H1 (cell line): ENCODE data around the gene PRPF31. TPM values are rescaled to one million over a fixed set of nuclear protein-coding genes. Genes with fewer than 3 reads are reported as not detected.

Source experiments
- CTCF ChIA-PET: fragments of 300-600 bp; sonication (Branson Sonifier 250); formaldehyde crosslinking; loops from one replicate; lab custom pipeline; 2021; ENCODE audit not compliant: partially characterized antibody; lab: Charles Lee
- POLR2A ChIA-PET: fragments of 300-600 bp; sonication (Branson Sonifier 250); formaldehyde crosslinking; loops from one replicate; lab custom pipeline; 2021; ENCODE audit warnings: inconsistent platforms; ENCODE audit not compliant: partially characterized antibody; lab: Charles Lee
- DNase-seq, 2 experiments: peaks; one replicate each; pipeline versions ENCODE4 v3.0.0 to v3.0.0-alpha.2; 2010 to 2022; ENCODE audit warnings: low spot score in 2 of 2, low read depth in 1 of 2, mixed read lengths in 1 of 2
- FAIRE-seq: peaks from 2 replicates; lab custom pipeline; 2011; peaks lifted over from hg19 to GRCh38; lab: Jason Lieb, UNC
- H2AFZ ChIP-seq: 2 replicates; pipeline ENCODE4 v1.8.1; 2012; ENCODE audit warnings: low read length, inconsistent platforms
- H2AK5ac ChIP-seq: 2 replicates; pipeline ENCODE4 v1.6.1; 2013; ENCODE audit warnings: low read depth, low read length
- H2BK120ac ChIP-seq: replicated peaks from 2 replicates; pipeline ENCODE3; 2013; ENCODE audit warnings: low read depth, low read length, inconsistent platforms
- H2BK12ac ChIP-seq: 2 replicates; pipeline ENCODE4 v1.6.1; 2013; ENCODE audit warnings: low read depth, low read length
- H2BK15ac ChIP-seq: 2 replicates; pipeline ENCODE4 v1.6.1; 2013; ENCODE audit warnings: low read length
- H2BK20ac ChIP-seq: 2 replicates; pipeline ENCODE4 v1.6.1; 2013; ENCODE audit warnings: low read length
- H2BK5ac ChIP-seq: 2 replicates; pipeline ENCODE4 v1.6.1; 2013; ENCODE audit warnings: low read depth, low read length
- H3K14ac ChIP-seq: 2 replicates; pipeline ENCODE4 v1.6.1; 2013; ENCODE audit warnings: inconsistent platforms; ENCODE audit not compliant: insufficient read length
- H3K18ac ChIP-seq: 2 replicates; pipeline ENCODE4 v1.6.1; 2013; ENCODE audit warnings: low read length; ENCODE audit errors: extremely low read depth
- H3K23ac ChIP-seq: 2 replicates; pipeline ENCODE4 v1.6.1; 2013; ENCODE audit warnings: inconsistent platforms; ENCODE audit not compliant: insufficient read length
- H3K23me2 ChIP-seq: 2 replicates; pipeline ENCODE4 v1.6.1; 2013; ENCODE audit warnings: low read depth, low read length
- H3K27ac ChIP-seq: 2 replicates; pipeline ENCODE4 v1.6.1; 2011; ENCODE audit warnings: low read depth, low read length, inconsistent platforms
- H3K27me3 ChIP-seq, 4 experiments: replicated peaks in 1 of 4; 1 replicate in 1 of 4; 2 replicates in 3 of 4; pipeline versions ENCODE4 v1.6.1 to v1.8.1; 2011 to 2013; ENCODE audit warnings: low read length in 3 of 4, mild to moderate bottlenecking in 3 of 4, inconsistent platforms in 2 of 4, mixed read lengths in 2 of 4, moderate library complexity in 1 of 4; ENCODE audit not compliant: control insufficient read depth in 3 of 4, insufficient read depth in 3 of 4; ENCODE audit errors: extremely low read depth in 1 of 4
- H3K36me3 ChIP-seq, 4 experiments: 2 replicates each; pipeline versions ENCODE4 v1.6.1 to v1.8.1; 2011 to 2013; ENCODE audit warnings: mild to moderate bottlenecking in 4 of 4, low read length in 3 of 4, moderate library complexity in 2 of 4, control low read depth in 1 of 4, inconsistent platforms in 1 of 4; ENCODE audit not compliant: insufficient read depth in 4 of 4, control insufficient read depth in 2 of 4
- H3K4ac ChIP-seq: replicated peaks from 2 replicates; pipeline ENCODE3; 2013; ENCODE audit warnings: low read length, low read depth, mixed read lengths, inconsistent platforms; ENCODE audit not compliant: insufficient read length
- H3K4me1 ChIP-seq, 4 experiments: replicated peaks in 1 of 4; 1 replicate in 1 of 4; 2 replicates in 3 of 4; pipeline versions ENCODE4 v1.6.1 to v1.8.1; 2011 to 2013; ENCODE audit warnings: low read length in 3 of 4, inconsistent platforms in 2 of 4, mixed read lengths in 1 of 4; ENCODE audit not compliant: insufficient read depth in 4 of 4, control insufficient read depth in 3 of 4
- H3K4me2 ChIP-seq, 2 experiments: 2 replicates each; pipeline versions ENCODE4 v1.6.1 to v1.8.1; 2011 to 2013; ENCODE audit warnings: low read depth in 2 of 2, low read length in 2 of 2, control low read depth in 1 of 2, inconsistent platforms in 1 of 2, mild to moderate bottlenecking in 1 of 2; ENCODE audit not compliant: insufficient read depth in 1 of 2
- H3K4me3 ChIP-seq, 4 experiments: fragments of 200-600, 300-600 bp in 1 of 4; sonication (generic), shearing (Covaris generic), sonication (Bioruptor Twin) in 1 of 4; 2 replicates each; pipeline versions ENCODE4 v1.5.1 to v1.8.1; 2011 to 2016; ENCODE audit warnings: low read length in 4 of 4, low read depth in 3 of 4, control low read depth in 2 of 4, inconsistent platforms in 2 of 4, mild to moderate bottlenecking in 2 of 4, mixed read lengths in 1 of 4, moderate library complexity in 1 of 4; ENCODE audit not compliant: insufficient read depth in 2 of 4; ENCODE audit errors: extremely low read depth in 1 of 4
- H3K56ac ChIP-seq: replicated peaks from 2 replicates; pipeline ENCODE3; 2013; ENCODE audit warnings: low read depth, mild to moderate bottlenecking, mixed read lengths, low read length, inconsistent platforms; ENCODE audit not compliant: insufficient read length
- H3K79me1 ChIP-seq: 2 replicates; pipeline ENCODE4 v1.6.1; 2013; ENCODE audit warnings: low read depth, low read length, control low read depth
- H3K79me2 ChIP-seq, 2 experiments: 2 replicates each; pipeline versions ENCODE4 v1.6.1 to v1.8.1; 2012 to 2013; ENCODE audit warnings: low read length in 2 of 2, mild to moderate bottlenecking in 2 of 2, inconsistent platforms in 1 of 2; ENCODE audit not compliant: insufficient read depth in 2 of 2, control insufficient read depth in 1 of 2
- H3K9ac ChIP-seq, 4 experiments: replicated peaks in 1 of 4; 1 replicate in 1 of 4; 2 replicates in 3 of 4; pipeline versions ENCODE4 v1.6.1 to v1.8.1; 2011 to 2013; ENCODE audit warnings: low read depth in 3 of 4, low read length in 3 of 4, control low read depth in 2 of 4, mild to moderate bottlenecking in 2 of 4, moderate library complexity in 2 of 4, inconsistent platforms in 1 of 4; ENCODE audit errors: extremely low read depth in 1 of 4
- H3K9me3 ChIP-seq, 2 experiments: 2 replicates each; pipeline versions ENCODE4 v1.6.1 to v1.8.1; 2012 to 2013; ENCODE audit warnings: mild to moderate bottlenecking in 2 of 2, moderate library complexity in 2 of 2, control low read depth in 1 of 2, inconsistent platforms in 1 of 2, low read depth in 1 of 2, low read length in 1 of 2, mixed read lengths in 1 of 2; ENCODE audit not compliant: insufficient read depth in 2 of 2
- H4K20me1 ChIP-seq, 2 experiments: replicated peaks in 1 of 2; 2 replicates each; pipeline versions ENCODE3 to v1.8.1; 2011 to 2013; ENCODE audit warnings: inconsistent platforms in 2 of 2, low read length in 2 of 2, mild to moderate bottlenecking in 1 of 2; ENCODE audit not compliant: insufficient read depth in 2 of 2, control insufficient read depth in 1 of 2
- H4K5ac ChIP-seq: 2 replicates; pipeline ENCODE4 v1.6.1; 2013; ENCODE audit warnings: low read length, low read depth, mixed read lengths, inconsistent platforms; ENCODE audit not compliant: insufficient read length
- H4K8ac ChIP-seq: 2 replicates; pipeline ENCODE4 v1.8.0; 2013; ENCODE audit warnings: mild to moderate bottlenecking, moderate library complexity, low read length, inconsistent platforms; ENCODE audit not compliant: insufficient read depth; ENCODE audit errors: extremely low read depth
- H4K91ac ChIP-seq: replicated peaks from 2 replicates; pipeline ENCODE3; 2013; ENCODE audit warnings: low read length, mixed read lengths, inconsistent platforms; ENCODE audit not compliant: insufficient read length
- FOSL1 ChIP-seq: IDR thresholded peaks from 2 replicates; pipeline ENCODE4 v1.6.1; 2011; ENCODE audit warnings: mild to moderate bottlenecking, low read depth, low read length, moderate library complexity; ENCODE audit not compliant: insufficient read depth
- WGBS, 2 experiments: shearing (Covaris generic) in 1 of 2; methylation state at CpG; one replicate each; pipeline versions ENCODE4 v1.1.6 to v1.1.7; 2013 to 2015; ENCODE audit warnings: low lambda C conversion rate in 2 of 2, mixed read lengths in 2 of 2, inconsistent platforms in 1 of 2, low coverage in 1 of 2, missing lambda C conversion rate in 1 of 2; ENCODE audit not compliant: insufficient replicate concordance in 2 of 2, insufficient coverage in 1 of 2, insufficient read length in 1 of 2; ENCODE audit errors: extremely low coverage in 1 of 2, missing lambda C conversion rate in 1 of 2; 5-methylcytosine and 5-hydroxymethylcytosine counted together
- polyA plus RNA-seq, 7 experiments: library from polyadenylated mRNA; depleted of rRNA in 3 of 7; stranded (reverse) in 5 of 7; unstranded in 2 of 7; fragments of >200 nt in 5 of 7; fragments of 200-250 nt in 2 of 7; gene quantifications; 1 replicate in 5 of 7; 2 replicates in 1 of 7; 4 replicates in 1 of 7; pipeline versions ENCODE4 v1.2.1 to v1.2.3, GENCODE V29; 2011 to 2013; ENCODE audit warnings: missing spikeins in 2 of 7, mixed read lengths in 2 of 7
- total RNA-seq: library from RNA; stranded (reverse); fragmentation: NEBNext Ultra II Directional; extraction: Animal tissue kit (Norgen Biotek cat#: 25700); gene quantifications from 2 replicates; pipeline ENCODE4 v1.2.1, GENCODE V29; 2021

PRPF31 gene
- total and polyA plus RNA-seq, 2 of the 8 experiments (the other 6 are each of a cell fraction or from before 2014, with no cell fraction given): 51.1 to 97.4 TPM

DNA sequence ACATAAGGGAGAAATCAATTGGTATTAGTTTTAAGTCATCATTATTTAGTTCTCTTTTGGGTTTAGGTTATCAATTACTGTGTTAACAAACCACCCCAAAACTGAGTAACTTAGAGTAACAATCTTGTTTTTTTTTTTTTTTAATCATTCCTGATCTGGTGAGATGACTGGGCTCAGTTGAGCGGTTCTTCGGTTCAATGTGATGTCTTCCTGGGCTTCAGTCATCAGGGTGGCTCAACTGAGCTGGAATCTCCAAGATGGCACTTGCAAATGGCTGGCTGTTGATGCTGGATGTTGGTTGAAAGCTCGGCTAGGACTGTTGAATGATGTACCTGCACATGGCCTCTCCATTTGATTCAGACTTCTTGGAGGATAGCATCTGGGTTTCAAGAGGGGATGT, 31.1 kb upstream of the PRPF31 start:
- Histone ChIP-seq H3K14ac (no peak overlapping the region), H3K79me2 (no peaks in the 10 kb centered on the region), H2BK120ac (no peak overlapping the region), H3K9me3 (peaks cover 12 to 13% of the 10 kb centered on the region in 2 experiments; a peak in 3 of 4 replicates), H4K91ac (no peak overlapping the region), H2BK12ac (no peak overlapping the region), H4K5ac (no peak overlapping the region), H4K20me1 (no peaks in the 10 kb centered on the region), H3K23me2 (no peaks in the 10 kb centered on the region), H2BK15ac (no peak overlapping the region), H3K4me3 (no peak overlapping the region; a peak in 1 of 8 replicates), H3K4ac (no peak overlapping the region), H3K56ac (no peak overlapping the region), H3K9ac (no peak overlapping the region), H3K4me2 (no peak overlapping the region), H2AFZ (no peak overlapping the region), H4K8ac (no peak overlapping the region), H3K36me3 (no peaks in the 10 kb centered on the region), H2AK5ac (no peak overlapping the region), H3K4me1 (peaks cover 0 to under 1% (median 0%) of the 10 kb centered on the region in 4 experiments; a peak in 1 of 7 replicates), H3K27me3 (no peaks in the 10 kb centered on the region), H3K23ac (no peak overlapping the region), H3K79me1 (no peaks in the 10 kb centered on the region), H2BK5ac (no peak overlapping the region), H3K18ac (no peak overlapping the region), H3K27ac (no peak overlapping the region), H2BK20ac (no peak overlapping the region)
- DNase-seq (no peak), FAIRE-seq (no peak)
- POLR2A ChIA-PET: no interaction called here
- CTCF ChIA-PET: interaction anchor here (0.8 kb wide), 1 partner anchor 34 kb away, joined by 3 read pairs; no protein-coding TSS in a partner anchor
- no peak for TF ChIP-seq FOSL1
- 92% methylated on average over 3 of the region's 3 CpGs; no CpG with 5 or more reads in 1 of the 2 experiments for WGBS, 2 experiments
